GM19035 (cell line): Measurements from ENCODE around the gene SLFN12L.
"Not testable (repeated sequence)": the region's sequence is repeated elsewhere in the genome, so short reads cannot be mapped to it uniquely, and the experiment has no call there.

Experiments used
- ATAC-seq: cut with Tn5 transposase; IDR thresholded peaks from one replicate; pipeline ENCODE4 v1.9.1; 2021; ENCODE audit not compliant: unreplicated experiment

SLFN12L gene

DNA sequence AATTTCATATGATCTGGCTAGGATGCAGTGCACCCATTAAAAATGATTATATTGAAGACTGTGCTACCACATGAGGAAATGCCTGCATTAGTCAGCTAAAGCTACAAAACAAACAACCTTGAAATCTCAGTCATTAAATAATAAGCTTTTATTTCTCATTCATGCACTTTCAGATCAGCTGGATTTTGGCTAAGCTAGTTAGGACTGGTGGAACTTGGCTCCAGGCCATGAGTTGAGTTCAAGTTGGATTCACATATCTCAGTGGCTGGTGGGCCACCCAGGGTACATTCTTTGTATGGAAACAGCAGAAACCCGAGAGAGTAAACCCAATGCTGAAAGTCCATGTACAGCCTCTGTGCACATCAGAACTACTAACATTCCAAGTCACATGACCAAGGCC is 6.4 kb upstream of the SLFN12L start:
- ATAC-seq, result no peak

GRCh38 chr17:35542990-35543389 is 5.5 kb upstream of the SLFN12L start:
- ATAC-seq, result no peak

DNA sequence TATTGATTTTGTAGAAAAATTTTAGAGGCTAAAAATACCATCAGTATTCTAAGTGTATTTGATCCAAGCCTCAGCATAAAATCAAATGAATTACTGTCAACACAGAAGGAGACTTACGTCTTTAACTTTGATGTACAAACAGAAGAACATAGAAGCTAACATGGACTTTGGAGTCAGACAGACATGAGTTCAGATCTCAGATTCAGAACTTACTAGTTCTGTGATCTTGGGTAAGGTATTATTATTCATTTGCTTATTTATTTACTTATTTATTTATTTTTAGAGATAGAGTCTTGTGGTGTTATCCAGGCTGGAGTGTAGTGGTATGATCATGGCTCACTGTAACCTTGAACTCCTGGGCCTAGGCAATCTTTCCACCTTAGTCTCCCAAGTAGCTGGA is 4.0 kb upstream of the SLFN12L start:
- no peak for ATAC-seq

- ATAC-seq, result no peak
Observed at GRCh38 chr17:35540589-35541404, 3.3 kb upstream of the SLFN12L start.

- ATAC-seq, result no peak
Observed at GRCh38 chr17:35539659-35540026, 2.2 kb upstream of the SLFN12L start.

DNA sequence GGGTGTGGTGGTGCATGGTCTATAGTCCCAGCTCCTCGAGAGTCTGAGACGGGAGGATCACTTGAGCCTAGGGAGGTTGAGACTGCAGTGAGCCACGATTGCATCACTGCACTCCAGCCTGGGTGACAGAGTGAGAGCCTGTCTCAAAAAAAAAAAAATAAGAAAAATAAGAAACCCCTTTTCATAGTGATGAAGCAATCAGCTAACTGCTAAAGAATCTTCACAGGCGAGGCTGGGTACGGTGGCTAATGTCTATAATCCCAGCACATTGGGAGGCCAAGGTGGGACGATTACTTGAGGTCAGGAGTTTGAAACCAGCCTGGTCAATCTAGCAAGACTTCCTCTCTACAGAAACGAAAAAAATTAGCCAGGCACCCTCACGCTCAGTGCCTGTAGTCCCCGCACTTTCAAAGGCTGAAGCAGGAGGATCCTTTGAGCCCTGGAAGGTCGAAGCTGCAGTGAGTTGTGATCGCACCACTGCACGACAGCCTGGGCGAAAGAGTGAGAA is 760 bp downstream of the SLFN12L start:
- no peak for ATAC-seq

- not testable (repeated sequence) for ATAC-seq
Observed at GRCh38 chr17:35535406-35535805, 2.1 kb downstream of the SLFN12L start.

DNA sequence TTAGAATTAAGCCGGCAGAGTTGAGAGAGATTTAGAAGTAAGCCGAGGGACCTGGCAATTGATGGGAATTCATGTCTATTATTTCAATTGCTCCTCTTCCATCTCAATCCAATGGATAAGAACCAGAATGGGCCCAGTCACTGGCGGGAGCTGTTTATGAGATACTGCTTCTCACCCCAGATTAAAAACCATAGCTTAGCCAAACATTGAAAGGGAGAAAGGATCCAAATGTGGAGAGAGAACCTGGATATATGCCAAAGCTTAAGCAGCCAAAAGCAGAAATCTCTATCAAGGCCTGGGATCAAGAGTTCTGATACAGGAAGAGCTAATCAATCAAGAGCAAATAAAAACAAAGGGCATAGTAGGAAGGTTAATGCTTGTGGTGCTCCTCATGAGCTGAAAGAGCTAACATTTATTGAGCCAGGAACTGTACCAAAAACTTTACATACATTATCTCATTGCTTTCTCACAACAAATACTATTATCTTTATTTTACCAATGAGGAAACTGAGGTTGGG is 2.8 kb downstream of the SLFN12L start:
- ATAC-seq, result no peak

- ATAC-seq, result no peak
Observed at GRCh38 chr17:35531160-35531559, 6.3 kb downstream of the SLFN12L start.

DNA sequence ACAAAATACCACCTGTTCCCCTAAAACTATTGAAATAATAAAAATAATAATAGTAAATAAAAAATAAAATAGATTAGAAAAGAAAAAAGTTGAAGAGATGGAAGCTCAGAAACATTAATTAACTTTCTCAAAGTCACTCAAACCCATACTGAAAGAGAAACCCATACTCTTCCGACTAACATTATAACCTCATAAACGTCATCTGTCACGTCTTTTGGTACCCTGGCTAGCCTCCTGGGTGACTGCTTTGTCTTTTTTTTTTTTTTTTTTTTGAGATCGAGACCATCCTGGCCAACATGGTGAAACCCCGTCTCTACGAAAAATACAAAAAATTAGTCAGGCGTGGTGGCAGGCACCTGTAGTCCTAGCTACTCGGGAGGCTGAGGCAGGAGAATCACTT is 7.6 kb downstream of the SLFN12L start:
- ATAC-seq, result no peak

- not testable (repeated sequence) for ATAC-seq
Observed at GRCh38 chr17:35529326-35529725, 8.2 kb downstream of the SLFN12L start.

- ATAC-seq, result no peak
Observed at GRCh38 chr17:35523296-35523695, 14.2 kb downstream of the SLFN12L start.

- ATAC-seq, result not testable (repeated sequence)
Observed at GRCh38 chr17:35521654-35522256, 15.7 kb downstream of the SLFN12L start.

- ATAC-seq, result no peak
Observed at GRCh38 chr17:35521150-35521549, 16.3 kb downstream of the SLFN12L start.

GRCh38 chr17:35519906-35520442 is 17.5 kb downstream of the SLFN12L start:
- ATAC-seq, result no peak

DNA sequence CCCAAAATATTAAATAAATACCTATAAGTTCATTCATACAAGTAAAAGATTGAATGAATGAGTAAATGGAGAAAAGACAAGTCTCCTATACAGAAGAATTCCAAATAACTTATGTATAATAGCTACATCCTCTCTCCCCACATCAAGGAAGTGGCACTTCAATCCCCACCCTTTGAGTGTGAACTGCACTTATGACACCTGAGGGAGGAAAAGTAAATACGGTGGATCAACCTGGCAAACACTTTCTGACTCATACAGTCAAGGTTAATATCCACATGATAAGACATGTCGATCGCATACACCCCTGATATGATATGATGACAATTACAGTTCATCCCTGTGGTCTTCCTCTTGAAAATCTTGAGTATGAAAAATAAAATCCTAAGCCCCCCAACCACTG is 18.0 kb downstream of the SLFN12L start:
- no peak for ATAC-seq

DNA sequence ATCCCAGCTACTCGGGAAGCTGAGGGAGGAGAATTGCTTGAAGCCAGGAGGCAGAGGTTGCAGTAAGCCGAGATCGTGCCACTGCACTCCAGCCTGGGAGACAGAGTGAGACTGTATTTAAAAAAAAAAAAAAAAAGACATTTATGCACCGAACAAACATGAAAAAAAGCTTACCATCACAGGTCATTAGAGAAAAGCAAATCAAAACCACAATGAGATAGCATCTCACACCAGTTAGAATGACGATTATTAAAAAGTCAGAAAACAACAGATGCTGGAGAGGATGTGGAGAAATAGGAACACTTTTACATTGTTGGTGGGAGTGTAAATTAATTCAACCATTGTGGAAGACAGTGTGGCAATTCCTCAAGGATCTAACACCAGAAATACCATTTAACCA is 19.0 kb downstream of the SLFN12L start:
- not testable (repeated sequence) for ATAC-seq

GRCh38 chr17:35515027-35515426 is 22.5 kb downstream of the SLFN12L start:
- no peak for ATAC-seq

- ATAC-seq, result no peak
Observed at GRCh38 chr17:35514564-35514963, 22.9 kb downstream of the SLFN12L start.

GRCh38 chr17:35510052-35510451 is 27.4 kb downstream of the SLFN12L start:
- ATAC-seq, result no peak

DNA sequence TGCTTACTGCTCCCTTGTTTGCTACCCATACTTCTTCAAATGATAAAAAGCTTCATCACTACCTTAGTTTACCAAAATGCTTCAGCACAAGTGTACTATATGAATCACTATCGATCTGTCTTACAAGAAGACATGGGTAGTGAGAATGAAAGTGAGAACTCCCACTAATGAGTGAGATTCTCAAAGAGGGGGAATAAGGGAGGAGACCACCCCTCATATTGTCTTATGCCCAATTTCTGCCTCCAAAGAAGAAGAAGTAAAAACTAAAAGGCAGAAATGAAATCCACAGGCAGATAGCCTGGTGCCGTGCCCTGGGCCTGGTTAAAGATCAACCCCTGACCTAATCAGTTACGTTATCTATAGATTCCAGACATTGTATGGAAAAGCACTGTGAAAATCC is 29.8 kb downstream of the SLFN12L start:
- ATAC-seq, result not testable (repeated sequence)

DNA sequence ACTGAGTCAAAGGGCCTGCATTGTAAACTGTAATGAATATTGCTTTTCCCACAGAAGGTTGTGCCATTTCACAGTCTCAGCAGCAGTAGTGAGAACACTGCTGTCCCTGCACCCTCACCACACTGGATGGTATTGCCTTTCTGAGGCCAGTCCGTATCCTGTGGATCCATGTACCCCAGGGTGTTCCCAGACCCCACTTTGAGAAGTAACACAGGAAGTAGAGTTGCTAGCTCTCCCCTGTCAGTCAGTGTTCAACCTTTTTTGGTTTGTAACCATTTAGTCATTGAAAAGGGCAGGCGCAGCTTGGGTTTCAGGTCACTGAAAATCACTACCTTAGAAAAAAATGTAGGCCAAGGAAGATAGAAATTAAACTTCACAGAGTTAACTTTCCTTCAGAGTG is 37.9 kb downstream of the SLFN12L start:
- no peak for ATAC-seq
